WTC11 (cell line): ENCODE data around the gene ABCA1.

Experiments
- MYBL2 ChIP-seq: sonication (generic); formaldehyde crosslinking; IDR thresholded peaks from 2 replicates; pipeline ENCODE4 v1.8.1; 2023; ENCODE audit warnings: mild to moderate bottlenecking, moderate library complexity, missing genetic modification reagents
- NR1H2 ChIP-seq: sonication (generic); formaldehyde crosslinking; IDR thresholded peaks from 2 replicates; pipeline ENCODE4 v1.9.0; 2021; ENCODE audit warnings: mild to moderate bottlenecking, moderate library complexity, missing genetic modification reagents
- TEAD4 ChIP-seq: sonication (generic); formaldehyde crosslinking; IDR thresholded peaks from 2 replicates; pipeline ENCODE4 v1.8.0; 2022; ENCODE audit warnings: mild to moderate bottlenecking, missing genetic modification reagents
- TF ChIP-seq, protein P1 (sequence below): fragments of 200-600 bp; IDR thresholded peaks from 2 replicates; pipeline ENCODE4 v1.8.0; 2022; ENCODE audit warnings: antibody characterized with exemption

DNA sequence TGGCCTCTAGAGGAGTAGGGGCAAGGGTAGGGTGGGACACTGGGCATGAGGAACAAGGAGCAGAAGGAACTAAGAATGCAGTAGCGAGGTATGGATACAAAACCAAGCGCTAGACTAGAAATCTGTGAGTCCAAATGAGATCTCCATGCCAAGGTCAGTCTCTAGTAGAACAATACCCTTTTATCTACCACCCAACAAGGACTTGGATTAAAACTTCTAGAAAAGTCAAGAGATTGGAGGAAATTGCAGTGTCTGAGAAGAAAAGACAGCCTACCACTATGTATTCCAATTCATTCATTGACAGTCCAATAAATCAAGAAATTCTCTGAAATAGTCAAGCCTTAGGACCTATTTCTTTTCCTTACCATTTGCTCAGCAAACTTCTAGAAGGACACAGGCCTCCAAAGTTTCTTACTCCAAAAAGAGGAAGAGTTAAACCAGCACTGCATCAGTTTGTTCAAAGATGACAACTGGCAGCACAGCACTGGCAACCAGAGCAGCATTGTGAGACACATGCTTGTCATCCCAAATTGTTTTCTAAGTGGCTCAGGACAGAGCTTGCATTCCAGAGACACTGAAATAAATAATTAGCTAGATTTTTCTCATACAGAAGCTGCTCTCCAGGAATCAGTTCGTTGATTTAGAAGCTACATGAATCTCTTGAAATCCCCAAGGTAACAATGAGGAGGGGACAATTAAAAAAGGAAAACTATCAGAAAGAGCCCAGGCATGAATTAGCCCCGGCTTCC is 22.6 kb downstream of the ABCA1 start:
- TF ChIP-seq, protein P1, sequence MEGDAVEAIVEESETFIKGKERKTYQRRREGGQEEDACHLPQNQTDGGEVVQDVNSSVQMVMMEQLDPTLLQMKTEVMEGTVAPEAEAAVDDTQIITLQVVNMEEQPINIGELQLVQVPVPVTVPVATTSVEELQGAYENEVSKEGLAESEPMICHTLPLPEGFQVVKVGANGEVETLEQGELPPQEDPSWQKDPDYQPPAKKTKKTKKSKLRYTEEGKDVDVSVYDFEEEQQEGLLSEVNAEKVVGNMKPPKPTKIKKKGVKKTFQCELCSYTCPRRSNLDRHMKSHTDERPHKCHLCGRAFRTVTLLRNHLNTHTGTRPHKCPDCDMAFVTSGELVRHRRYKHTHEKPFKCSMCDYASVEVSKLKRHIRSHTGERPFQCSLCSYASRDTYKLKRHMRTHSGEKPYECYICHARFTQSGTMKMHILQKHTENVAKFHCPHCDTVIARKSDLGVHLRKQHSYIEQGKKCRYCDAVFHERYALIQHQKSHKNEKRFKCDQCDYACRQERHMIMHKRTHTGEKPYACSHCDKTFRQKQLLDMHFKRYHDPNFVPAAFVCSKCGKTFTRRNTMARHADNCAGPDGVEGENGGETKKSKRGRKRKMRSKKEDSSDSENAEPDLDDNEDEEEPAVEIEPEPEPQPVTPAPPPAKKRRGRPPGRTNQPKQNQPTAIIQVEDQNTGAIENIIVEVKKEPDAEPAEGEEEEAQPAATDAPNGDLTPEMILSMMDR: no peak
- TF ChIP-seq MYBL2 (CRISPR knock-in tag) (no peak), NR1H2 (CRISPR knock-in tag) (no peak), TEAD4 (no peak)
